Right ventricle myocardium inferior (tissue), 1 donor: ENCODE data around the gene ELOVL5. TPM values are rescaled to one million over a fixed set of nuclear protein-coding genes. Genes with fewer than 3 reads are reported as not detected.

ENCODE experiments used
- ATAC-seq: fragments of 200-7000 bp; cut with Tn5 transposase; one replicate; pipeline ENCODE4 v1.9.1; 2020; ENCODE audit warnings: mild to moderate bottlenecking, moderate library complexity
- DNase-seq: peaks from one replicate; pipeline ENCODE4 v3.0.0; 2021; ENCODE audit errors: missing footprints
- intact Hi-C: fragments of 100-400 bp; cut with DNase I; formaldehyde crosslinking; loops from one replicate; pipeline ENCODE4 v1.11.0; 2022
- total RNA-seq: library from RNA; stranded (reverse); fragmentation: NEBNext Ultra II Directional; extraction: Animal tissue kit (Norgen Biotek cat#: 25700); gene quantifications from one replicate; pipeline ENCODE4 v1.2.1, GENCODE V29; 2021
- donor health status: DM: no; HTN: yes; CAD: no; lungs with severe emphysema.

Gene ELOVL5
- total RNA-seq, 1 donor from 2014 or later, result 28.0 TPM

- intact Hi-C loops, result loop anchor here (5.0 to 10.0 kb wide), 3 partner anchors 117 to 190 kb away; no protein-coding TSS in a partner anchor
- DNase-seq (no peak), ATAC-seq (no peak)
Measured at GRCh38 chr6:53294611-53295010, 54.1 kb downstream of the ELOVL5 start.

GRCh38 chr6:53294095-53294494 is 54.7 kb downstream of the ELOVL5 start:
- intact Hi-C loops, result loop anchor here (5.0 to 10.0 kb wide), 3 partner anchors 117 to 191 kb away; no protein-coding TSS in a partner anchor
- ATAC-seq (no peak), DNase-seq (no peak)

GRCh38 chr6:53293691-53294090 is 55.1 kb downstream of the ELOVL5 start:
- intact Hi-C loops, result loop anchor here (5.0 to 10.0 kb wide), 3 partner anchors 116 to 191 kb away; no protein-coding TSS in a partner anchor
- no peak for ATAC-seq
- DNase-seq, result no peak

- DNase-seq, result no peak
- intact Hi-C loops, result loop anchor here (5.0 to 10.0 kb wide), 3 partner anchors 114 to 194 kb away; no protein-coding TSS in a partner anchor
- ATAC-seq, result no peak
Measured at GRCh38 chr6:53290537-53291510, 57.9 kb downstream of the ELOVL5 start.

GRCh38 chr6:53287336-53288225 is 61.2 kb downstream of the ELOVL5 start:
- intact Hi-C loops, result no loop called here
- peak; percentile 91 for ATAC-seq
- no peak for DNase-seq

GRCh38 chr6:53284901-53285300 is 63.8 kb downstream of the ELOVL5 start:
- intact Hi-C loops, result no loop called here
- no peak for ATAC-seq
- DNase-seq, result no peak

- no peak for DNase-seq
- intact Hi-C loops, result no loop called here
- no peak for ATAC-seq
Measured at GRCh38 chr6:53282741-53283140, 66.0 kb downstream of the ELOVL5 start.

- ATAC-seq, result no peak
- DNase-seq, result no peak
- intact Hi-C loops, result no loop called here
Measured at GRCh38 chr6:53282234-53282633, 66.5 kb downstream of the ELOVL5 start.

- DNase-seq (no peak), ATAC-seq (no peak)
- intact Hi-C loops, result no loop called here
Measured at GRCh38 chr6:53281518-53282215, 67.1 kb downstream of the ELOVL5 start.

- intact Hi-C loops, result no loop called here
- no peak for ATAC-seq
- no peak for DNase-seq
Measured at GRCh38 chr6:53280207-53280606, 68.5 kb downstream of the ELOVL5 start.

- no peak for ATAC-seq
- intact Hi-C loops, result no loop called here
- no peak for DNase-seq
Measured at GRCh38 chr6:53279293-53279692, 69.5 kb downstream of the ELOVL5 start.

- no peak for DNase-seq
- ATAC-seq, result no peak
- intact Hi-C loops, result no loop called here
Measured at GRCh38 chr6:53273370-53273769, 75.4 kb downstream of the ELOVL5 start.

GRCh38 chr6:53269827-53270226 is 78.9 kb downstream of the ELOVL5 start:
- DNase-seq, result no peak
- no peak for ATAC-seq
- intact Hi-C loops, result no loop called here

GRCh38 chr6:53268858-53269608 is 79.7 kb downstream of the ELOVL5 start:
- ATAC-seq (no peak), DNase-seq (no peak)
- intact Hi-C loops, result no loop called here

GRCh38 chr6:53266553-53267090 is 82.1 kb downstream of the ELOVL5 start:
- ATAC-seq (no peak), DNase-seq (no peak)
- intact Hi-C loops, result no loop called here

GRCh38 chr6:53264915-53265607 is 83.7 kb downstream of the ELOVL5 start:
- intact Hi-C loops, result no loop called here
- DNase-seq (no peak), ATAC-seq (no peak)

GRCh38 chr6:53264337-53264736 is 84.4 kb downstream of the ELOVL5 start:
- DNase-seq (no peak), ATAC-seq (no peak)
- intact Hi-C loops, result no loop called here
